Gastrocnemius medialis (tissue), 4 donors: ENCODE data around the gene CHST8. TPM values are rescaled to one million over a fixed set of nuclear protein-coding genes. Genes with fewer than 3 reads are reported as not detected.

ENCODE experiments used
- ATAC-seq, 2 donors: fragments of 150-250 bp; one replicate each; pipeline ENCODE4 v1.9.1; 2016
- DNase-seq, 2 donors: peaks; one replicate each; pipeline ENCODE4 v3.0.0-alpha.2; 2019
- H3K27ac ChIP-seq, 4 donors: fragments of 200-600 bp; sonication (generic); 1 replicate in 1 of 4; 2 replicates in 3 of 4; pipeline ENCODE4 v1.5.1; 2016 to 2018; ENCODE audit warnings: mild to moderate bottlenecking in 2 of 4, moderate library complexity in 1 of 4
- H3K27me3 ChIP-seq, 3 donors: fragments of 200-600 bp; sonication (generic) in 2 of 3; 1 replicate in 1 of 3; 2 replicates in 2 of 3; pipeline versions ENCODE4 v1.5.1 to v1.6.0; 2016 to 2019; ENCODE audit warnings: mild to moderate bottlenecking in 1 of 3, moderate library complexity in 1 of 3
- H3K36me3 ChIP-seq, 2 donors: fragments of 200-600 bp; sonication (generic) in 1 of 2; one replicate each; pipeline ENCODE4 v1.5.1; 2017 to 2018
- H3K4me1 ChIP-seq, 2 donors: fragments of 200-600 bp; sonication (generic) in 1 of 2; one replicate each; pipeline ENCODE4 v1.5.1; 2016 to 2017; ENCODE audit warnings: mild to moderate bottlenecking in 2 of 2
- H3K4me3 ChIP-seq, 4 donors: fragments of 200-600 bp; sonication (generic) in 3 of 4; 1 replicate in 1 of 4; 2 replicates in 3 of 4; pipeline ENCODE4 v1.5.1; 2016 to 2019; ENCODE audit warnings: mild to moderate bottlenecking in 2 of 4
- H3K9me3 ChIP-seq, 3 donors: fragments of 200-600 bp; sonication (generic) in 2 of 3; 1 replicate in 1 of 3; 2 replicates in 2 of 3; pipeline ENCODE4 v1.5.1; 2016 to 2019
- CTCF ChIP-seq, 5 experiments: fragments of 450-650 bp in 3 of 5; fragments of 200-600 bp in 2 of 5; sonication (generic) in 2 of 5; IDR thresholded peaks in 4 of 5; conservative IDR thresholded peaks in 1 of 5; 1 replicate in 4 of 5; 2 replicates in 1 of 5; pipeline ENCODE4 v1.5.1; 2016 to 2019; ENCODE audit warnings: antibody characterized with exemption in 5 of 5, mild to moderate bottlenecking in 3 of 5, moderate library complexity in 3 of 5
- POLR2A ChIP-seq, 2 donors: fragments of 450-650 bp; IDR thresholded peaks; one replicate each; pipeline ENCODE4 v1.6.1; 2017; ENCODE audit warnings: antibody characterized with exemption in 2 of 2, mild to moderate bottlenecking in 2 of 2, moderate library complexity in 2 of 2
- in situ Hi-C, 4 donors: fragments of 200-750 bp; cut with MboI; loops; one replicate each; pipeline versions ENCODE4 v1.15.0 to v1.8.0; 2017; ENCODE audit warnings: low sequenced_read_pairs in 4 of 4
- intact Hi-C: fragments of 100-400 bp; cut with DNase I; formaldehyde crosslinking; loops from one replicate; pipeline ENCODE4 v1.15.1; 2023; ENCODE audit warnings: low total_unique reads
- total RNA-seq, 4 donors: library from RNA; depleted of rRNA; stranded (reverse); fragments of >200 nt; gene quantifications; one replicate each; pipeline versions ENCODE4 v1.1.0 to v1.2.3, GENCODE V29; 2016

Gene CHST8
- total RNA-seq, 4 donors from 2014 or later: 0.29 to 0.46 TPM; not detected in 2

DNA sequence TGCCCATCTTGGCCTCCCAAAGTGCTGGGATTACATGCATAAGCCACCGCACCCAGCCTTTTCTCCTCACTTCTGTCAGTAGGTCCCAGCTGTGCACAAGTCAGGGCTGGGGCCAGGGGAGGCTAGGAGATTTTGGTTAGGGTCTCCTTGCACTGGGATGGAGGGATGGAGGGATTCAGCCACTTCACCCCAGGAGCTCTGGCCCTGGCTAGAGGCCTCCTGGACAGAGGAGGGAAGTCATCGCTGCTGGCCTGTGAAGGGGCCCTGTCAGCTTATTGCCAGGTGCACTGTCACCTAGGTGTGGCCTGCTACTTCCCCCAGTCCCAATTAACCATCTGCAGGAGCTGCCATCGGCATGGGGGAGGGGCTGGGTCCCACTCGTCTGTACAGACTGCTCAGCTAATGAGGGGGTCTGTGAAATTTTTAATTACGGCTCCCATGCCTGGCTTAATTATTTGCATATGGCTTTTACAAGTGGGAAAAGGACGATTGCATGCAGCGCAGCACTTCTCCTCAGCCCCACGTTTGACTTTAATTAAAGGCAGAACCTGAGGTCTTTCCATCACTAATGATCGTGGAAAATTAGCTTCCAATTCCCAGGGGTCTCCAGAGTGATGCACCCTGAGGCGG lies 52.4 kb downstream of the CHST8 start:
- intact Hi-C loops: no loop called here
- Histone ChIP-seq H3K36me3 (no peaks in the 10 kb centered on the region), H3K27me3 (peaks cover 0 to 4% (median 2%) of the 10 kb centered on the region in 3 donors), H3K27ac (no peak overlapping the region), H3K9me3 (no peaks in the 10 kb centered on the region), H3K4me1 (no peaks in the 10 kb centered on the region), H3K4me3 (no peak overlapping the region)
- in situ Hi-C loops: no loop called here
- TF ChIP-seq CTCF (IDR thresholded peaks at IDR 0.05 in 4 of 5, conservative IDR thresholded peaks at IDR 0.05 in 1 of 5) (no peak), POLR2A (IDR thresholded peaks at IDR 0.05) (no peak)
- DNase-seq (no peak), ATAC-seq (no peak)

GRCh38 chr19:33674626-33675367 lies 53.0 kb downstream of the CHST8 start:
- H3K36me3 ChIP-seq: no peaks in the 10 kb centered on the region
- peaks cover 0 to 2% (median 0%) of the 10 kb centered on the region in 3 donors for H3K27me3 ChIP-seq
- ATAC-seq (no peak), DNase-seq (no peak)
- no peaks in the 10 kb centered on the region for H3K4me1 ChIP-seq
- intact Hi-C loops (no loop called here), in situ Hi-C loops (no loop called here)
- H3K9me3 ChIP-seq: no peaks in the 10 kb centered on the region
- no peak overlapping the region for H3K27ac ChIP-seq
- H3K4me3 ChIP-seq: no peak overlapping the region
- TF ChIP-seq CTCF (IDR thresholded peaks at IDR 0.05 in 4 of 5, conservative IDR thresholded peaks at IDR 0.05 in 1 of 5) (no peak), POLR2A (IDR thresholded peaks at IDR 0.05) (no peak)

GRCh38 chr19:33675501-33676124 lies 53.9 kb downstream of the CHST8 start:
- Histone ChIP-seq H3K27ac (no peak overlapping the region), H3K4me1 (no peaks in the 10 kb centered on the region), H3K9me3 (no peaks in the 10 kb centered on the region), H3K27me3 (peaks cover 0 to 2% (median 0%) of the 10 kb centered on the region in 3 donors), H3K4me3 (no peak overlapping the region), H3K36me3 (no peaks in the 10 kb centered on the region)
- intact Hi-C loops (no loop called here), in situ Hi-C loops (no loop called here)
- ATAC-seq (no peak), DNase-seq (no peak)
- TF ChIP-seq CTCF (IDR thresholded peaks at IDR 0.05 in 4 of 5, conservative IDR thresholded peaks at IDR 0.05 in 1 of 5) (no peak), POLR2A (IDR thresholded peaks at IDR 0.05) (no peak)

DNA sequence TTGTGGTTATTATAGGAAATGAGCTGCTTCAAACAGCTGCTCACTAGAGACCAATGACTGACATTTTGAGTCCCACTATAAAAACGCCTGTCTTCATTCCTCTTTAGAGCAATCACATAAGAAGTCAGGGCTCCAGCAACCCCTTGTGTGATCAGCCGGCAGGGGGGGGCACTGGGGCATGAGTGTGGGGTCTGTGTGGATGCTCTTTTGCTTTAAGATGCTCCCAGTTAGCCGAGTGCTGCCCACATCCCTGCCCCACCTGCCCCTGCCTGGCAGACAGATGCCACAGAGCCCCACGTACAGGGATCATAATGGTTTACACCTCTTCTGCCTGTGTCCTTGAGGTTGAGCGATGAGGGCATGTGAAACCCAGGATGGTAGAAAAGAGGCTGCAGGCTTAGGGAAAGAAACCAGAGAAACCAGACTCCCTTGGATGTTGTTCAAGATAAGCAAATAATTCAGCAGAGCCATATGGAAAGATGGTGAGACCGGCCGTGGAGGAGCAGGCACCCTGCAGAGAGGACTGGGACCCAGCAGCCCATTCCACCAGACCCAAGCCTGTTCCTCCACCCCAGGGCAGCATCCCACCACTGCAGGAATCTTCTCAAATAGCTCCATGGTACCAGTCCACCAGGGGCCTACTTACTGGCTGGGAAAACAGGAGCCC lies 55.4 kb downstream of the CHST8 start:
- Histone ChIP-seq H3K36me3 (no peaks in the 10 kb centered on the region), H3K27ac (no peak overlapping the region), H3K9me3 (no peaks in the 10 kb centered on the region), H3K4me1 (no peaks in the 10 kb centered on the region), H3K27me3 (peaks cover 0 to 2% (median 0%) of the 10 kb centered on the region in 3 donors), H3K4me3 (no peak overlapping the region)
- DNase-seq (no peak), ATAC-seq (no peak)
- intact Hi-C loops: no loop called here
- TF ChIP-seq CTCF (IDR thresholded peaks at IDR 0.05 in 4 of 5, conservative IDR thresholded peaks at IDR 0.05 in 1 of 5) (no peak), POLR2A (IDR thresholded peaks at IDR 0.05) (no peak)
- in situ Hi-C loops: no loop called here
